ENCODE measurements around the gene RPP30.
"Not testable (repeated sequence)": the region's sequence is repeated elsewhere in the genome, so short reads cannot be mapped to it uniquely, and the experiment has no call there.

Gene RPP30

DNA sequence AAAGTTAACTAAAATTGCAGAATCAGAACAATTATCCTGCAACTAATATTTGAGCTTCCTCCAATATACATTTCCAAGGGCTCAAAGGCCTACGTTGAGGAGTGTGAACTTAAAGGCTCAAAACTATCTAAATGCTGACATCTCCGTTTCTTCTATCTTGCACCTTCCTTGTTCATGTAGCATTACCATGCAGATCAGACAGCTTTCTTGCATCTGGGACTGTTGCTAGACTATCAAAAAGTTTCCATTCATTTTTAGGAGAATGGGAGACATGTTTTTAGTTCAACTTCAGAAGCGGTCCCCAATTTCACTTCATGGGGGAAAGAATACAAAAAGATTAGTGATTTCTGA lies 46.2 kb downstream of the RPP30 start:
- no peak for DNase-seq

DNA sequence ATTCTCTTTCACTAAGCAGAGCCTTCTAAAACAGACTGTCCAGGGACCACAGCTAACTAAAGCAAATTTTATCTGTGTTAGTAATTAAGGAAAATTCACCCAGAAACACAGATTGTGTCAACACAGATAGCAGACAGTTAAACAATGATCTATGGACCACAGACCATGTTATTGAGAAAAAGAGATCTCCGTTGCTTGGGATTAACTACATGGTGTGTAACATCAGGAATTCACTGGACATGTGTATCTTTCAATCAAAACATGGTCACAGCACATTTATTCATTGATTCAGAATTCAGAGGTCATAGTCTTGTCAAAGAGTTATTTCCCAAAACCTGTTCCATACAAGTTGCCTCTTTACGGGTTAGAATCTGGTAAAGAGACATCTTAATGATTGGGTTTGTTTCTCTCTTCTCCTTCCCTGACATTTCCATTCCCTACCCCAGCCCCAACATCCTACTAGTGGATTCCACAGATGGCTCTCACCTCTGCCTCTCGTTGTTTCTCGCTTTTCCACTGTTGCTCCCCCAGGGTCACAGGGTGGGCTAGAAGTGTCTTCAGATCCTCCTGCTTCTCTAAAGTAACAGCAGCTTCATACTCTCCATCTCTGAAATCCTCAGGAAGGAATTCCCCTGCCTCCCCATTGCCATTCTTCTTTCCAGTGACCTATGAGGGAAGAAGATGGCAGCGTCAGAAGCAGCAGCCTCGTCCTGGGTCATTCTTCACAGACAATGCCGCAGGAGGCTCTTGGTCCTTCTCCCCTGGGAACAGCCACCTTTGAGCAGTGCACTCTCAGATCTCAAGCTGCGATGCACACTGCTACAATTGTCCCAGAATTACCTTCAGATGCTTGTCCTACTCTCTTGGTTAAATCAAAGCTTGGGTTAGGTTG lies 48.2 kb downstream of the RPP30 start:
- DNase-seq, result no peak

DNA sequence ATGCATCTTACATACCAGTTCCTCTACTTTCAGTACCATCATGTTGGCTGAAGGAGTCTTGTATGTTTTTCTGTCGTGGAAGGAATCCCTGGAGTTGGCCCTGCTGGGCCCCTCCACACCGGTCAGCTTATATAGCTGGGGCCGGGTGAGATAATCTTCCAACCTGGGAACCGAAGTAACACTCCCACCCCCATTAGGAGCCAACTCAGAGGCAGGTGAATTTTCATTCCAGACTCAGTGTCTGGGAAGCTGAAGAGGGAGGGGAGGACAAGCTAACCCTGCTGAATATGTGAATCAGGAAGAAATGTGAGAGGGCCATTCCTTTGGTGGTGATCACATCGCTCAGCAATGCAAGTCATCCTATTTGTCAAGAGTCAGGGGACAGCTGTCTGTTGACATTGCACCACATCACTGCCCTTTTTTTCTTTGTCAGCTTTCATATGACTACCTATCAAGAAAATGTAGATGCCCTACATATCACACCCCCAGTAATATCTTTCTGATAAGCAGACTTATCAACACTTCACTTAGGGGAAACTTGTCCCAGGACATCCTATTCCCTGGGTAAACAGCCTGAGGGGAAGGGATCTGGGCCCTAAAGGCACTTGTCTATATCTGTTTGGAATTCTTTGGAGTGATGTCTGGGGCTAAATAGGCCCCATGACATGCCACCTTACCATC lies 49.4 kb downstream of the RPP30 start, which contains the start of gene ANKRD1:
ANKRD1 (minus strand) TSS at position 102 of the 681 bp plus-strand sequence; CDS start at position 42, 60 bp downstream.
- no peak for DNase-seq

DNA sequence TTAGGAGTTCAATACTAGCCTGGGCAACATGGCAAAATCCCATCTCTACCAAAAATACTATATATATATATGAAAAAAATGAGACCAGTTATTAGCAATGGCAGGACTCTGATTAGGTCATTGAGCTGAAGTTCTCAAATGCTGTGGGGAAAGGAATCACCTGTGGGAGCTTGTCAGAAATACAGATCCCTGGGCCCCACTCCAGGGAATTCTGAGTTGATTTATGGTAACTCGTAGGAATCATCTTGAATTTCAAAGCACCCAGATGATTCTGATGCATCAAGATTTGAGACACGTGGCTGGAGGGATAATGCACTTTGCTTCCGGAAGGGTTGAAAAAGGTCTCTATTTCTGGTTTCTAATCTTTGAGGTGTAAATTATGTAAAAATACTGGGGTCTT lies 50.1 kb downstream of the RPP30 start:
- DNase-seq, result no peak

DNA sequence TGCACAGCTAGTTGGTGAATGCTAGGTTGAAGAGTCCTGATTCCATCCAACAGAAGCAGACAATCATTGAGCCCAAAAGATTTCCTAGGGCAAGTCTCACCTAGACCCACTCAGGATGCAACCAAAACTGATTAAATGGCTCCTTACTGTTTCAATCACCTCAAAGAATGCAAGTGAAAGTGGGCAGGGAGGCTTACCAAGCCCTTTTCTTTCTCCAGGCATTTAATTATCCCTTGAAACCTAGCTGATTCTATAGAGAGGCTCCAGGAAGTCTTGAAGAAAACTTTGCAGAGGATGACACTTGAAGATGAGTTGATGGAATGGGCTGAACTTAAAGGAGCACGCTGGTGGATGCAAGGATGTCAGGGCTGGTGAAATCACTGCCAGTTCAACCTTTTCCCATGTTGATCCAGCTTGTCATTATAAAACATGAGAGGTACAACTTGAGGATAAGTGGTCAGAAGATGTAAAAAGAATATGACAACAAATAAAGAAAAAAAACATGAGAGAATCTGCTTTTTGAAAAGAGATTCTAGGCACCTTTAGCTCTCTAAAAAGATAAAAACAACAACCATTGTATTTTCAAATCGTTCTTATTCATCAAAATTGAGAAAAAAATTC lies 51.4 kb downstream of the RPP30 start:
- DNase-seq, result no peak

DNA sequence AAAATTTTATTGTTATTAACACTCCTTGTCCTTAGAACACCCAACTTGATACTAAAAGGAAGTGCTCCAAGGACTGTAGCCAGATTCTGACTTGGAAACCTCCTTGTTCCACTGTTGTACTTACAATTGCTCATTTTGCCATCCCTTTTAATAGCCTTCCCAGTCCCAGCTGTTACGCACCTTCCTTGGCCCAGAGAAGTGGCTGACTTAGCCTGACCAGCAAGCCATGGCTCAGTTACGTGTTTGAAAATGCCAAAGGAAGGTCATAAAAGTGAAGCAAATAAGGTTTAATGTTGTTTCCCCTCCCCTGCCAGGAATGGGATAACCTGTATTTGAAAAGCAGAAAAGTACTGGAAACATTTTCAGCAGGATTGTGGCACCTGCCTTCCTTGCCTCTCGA lies 52.8 kb downstream of the RPP30 start:
- DNase-seq, result no peak

DNA sequence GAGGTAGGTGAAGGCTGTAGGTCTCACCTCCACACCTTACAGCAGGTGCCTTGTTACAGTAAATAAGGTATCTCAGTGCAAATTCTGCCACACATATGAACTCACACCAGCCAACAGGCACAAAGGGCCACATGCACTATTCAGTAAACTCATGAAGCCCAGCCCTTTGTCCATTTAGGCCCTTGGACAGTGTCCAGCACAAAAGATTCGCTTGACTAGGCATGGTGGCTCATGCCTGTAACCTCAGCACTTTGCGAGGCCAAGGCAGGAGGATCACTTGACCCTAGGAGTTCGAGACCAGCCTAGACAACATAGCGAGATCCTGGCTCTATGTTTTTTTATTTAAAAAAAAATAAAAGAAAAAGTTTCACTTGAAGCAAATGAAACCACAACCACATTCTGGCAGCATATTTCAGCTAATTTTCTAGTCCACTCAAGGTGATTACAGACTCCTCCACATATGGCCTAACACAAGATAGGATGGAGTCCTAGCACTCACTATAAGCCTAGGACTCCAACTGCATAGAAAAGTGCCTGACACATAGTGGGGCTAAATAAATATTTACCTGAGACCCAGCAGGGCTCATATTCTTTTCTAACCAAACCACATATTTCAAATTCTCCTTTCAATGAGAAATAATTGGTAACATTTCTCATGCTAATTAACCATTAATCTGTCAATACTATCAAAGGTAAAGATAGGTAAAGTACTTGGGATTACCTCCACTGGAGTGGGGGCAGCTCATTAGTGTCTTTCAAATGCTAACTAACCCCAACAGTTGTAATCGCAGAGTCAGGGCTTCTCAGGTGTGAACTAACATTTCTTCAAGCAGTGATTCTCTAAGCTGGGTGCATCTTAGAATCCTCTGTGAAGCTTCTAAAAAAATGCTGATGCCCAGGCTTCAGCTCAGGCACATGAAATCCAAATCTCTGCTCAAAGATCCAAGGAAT lies 53.6 kb downstream of the RPP30 start:
- DNase-seq, result no peak

DNA sequence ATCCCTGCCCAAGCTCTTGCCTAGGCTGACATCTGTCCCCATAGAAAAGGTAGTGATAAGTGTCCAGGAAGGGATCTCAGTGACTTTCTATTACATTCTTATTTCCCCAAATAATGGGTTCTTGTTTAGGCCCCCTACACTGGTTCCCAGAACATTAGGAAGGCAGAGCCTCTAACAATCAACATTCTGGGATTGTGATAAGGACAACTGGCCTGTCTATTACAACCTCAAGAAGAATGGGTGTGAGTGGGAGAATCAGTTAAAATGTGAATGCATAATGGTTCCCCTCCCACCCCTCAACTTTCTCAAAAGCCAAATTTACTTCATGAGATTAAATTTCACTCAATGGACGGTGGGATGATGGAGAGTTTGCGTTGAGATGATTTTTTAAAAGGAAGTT lies 55.5 kb downstream of the RPP30 start:
- DNase-seq, result no peak

DNA sequence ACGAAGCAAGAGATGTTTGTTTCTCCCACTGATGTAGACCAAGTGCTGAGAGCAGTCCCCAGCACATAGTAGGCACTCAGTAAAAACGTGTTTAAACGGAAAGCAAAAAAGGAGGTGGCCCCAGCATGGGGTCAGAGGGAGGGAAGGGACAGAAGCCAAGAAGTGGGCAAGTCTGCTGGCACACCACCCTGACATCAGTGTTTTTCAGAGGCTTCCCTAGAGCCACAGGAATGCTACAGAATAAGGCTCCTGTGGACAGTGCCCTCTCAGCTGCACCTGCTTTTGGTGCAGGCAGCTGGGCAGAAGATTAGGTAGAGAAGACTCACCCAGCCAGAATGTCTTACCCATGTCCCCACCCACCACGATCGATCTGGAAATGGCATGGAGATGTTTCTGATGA lies 57.4 kb downstream of the RPP30 start:
- DNase-seq, result no peak

DNA sequence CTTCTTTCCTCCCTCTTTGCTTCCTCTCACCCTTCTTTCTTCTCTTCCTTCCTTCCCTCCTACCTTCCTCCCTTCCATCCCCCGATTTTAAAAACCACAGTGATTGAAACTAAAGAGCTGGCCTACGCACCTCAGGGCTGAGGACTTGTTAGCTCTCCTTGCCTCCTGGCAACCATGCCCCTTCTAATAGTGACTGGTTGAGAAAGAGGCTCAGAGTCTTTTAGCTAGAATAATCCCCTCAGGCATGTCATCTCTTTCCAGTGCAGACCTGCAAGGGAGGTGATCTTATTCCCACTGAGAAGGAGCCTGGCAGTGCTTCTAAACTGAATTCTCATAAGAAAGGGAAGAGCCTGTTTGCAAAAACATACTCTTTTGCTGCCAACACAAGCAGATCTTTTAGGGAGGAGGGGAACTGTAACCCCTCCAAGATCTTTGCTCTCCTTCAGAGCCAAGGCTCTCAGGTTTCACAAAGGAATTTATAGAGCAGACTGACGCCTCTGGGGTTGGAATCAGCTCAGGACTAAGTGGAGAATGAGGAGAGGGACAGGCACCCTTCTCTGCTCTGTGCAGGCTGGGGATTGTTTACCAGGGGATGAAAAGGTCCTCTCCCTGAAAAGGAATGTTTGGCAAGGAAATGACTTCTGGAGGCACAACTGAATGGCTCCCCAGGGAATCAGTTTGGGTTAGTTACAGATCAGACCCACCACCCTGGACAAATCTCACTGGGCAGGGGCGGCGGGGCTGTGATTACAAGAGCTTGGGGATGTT lies 58.5 kb downstream of the RPP30 start:
- DNase-seq, result no peak

DNA sequence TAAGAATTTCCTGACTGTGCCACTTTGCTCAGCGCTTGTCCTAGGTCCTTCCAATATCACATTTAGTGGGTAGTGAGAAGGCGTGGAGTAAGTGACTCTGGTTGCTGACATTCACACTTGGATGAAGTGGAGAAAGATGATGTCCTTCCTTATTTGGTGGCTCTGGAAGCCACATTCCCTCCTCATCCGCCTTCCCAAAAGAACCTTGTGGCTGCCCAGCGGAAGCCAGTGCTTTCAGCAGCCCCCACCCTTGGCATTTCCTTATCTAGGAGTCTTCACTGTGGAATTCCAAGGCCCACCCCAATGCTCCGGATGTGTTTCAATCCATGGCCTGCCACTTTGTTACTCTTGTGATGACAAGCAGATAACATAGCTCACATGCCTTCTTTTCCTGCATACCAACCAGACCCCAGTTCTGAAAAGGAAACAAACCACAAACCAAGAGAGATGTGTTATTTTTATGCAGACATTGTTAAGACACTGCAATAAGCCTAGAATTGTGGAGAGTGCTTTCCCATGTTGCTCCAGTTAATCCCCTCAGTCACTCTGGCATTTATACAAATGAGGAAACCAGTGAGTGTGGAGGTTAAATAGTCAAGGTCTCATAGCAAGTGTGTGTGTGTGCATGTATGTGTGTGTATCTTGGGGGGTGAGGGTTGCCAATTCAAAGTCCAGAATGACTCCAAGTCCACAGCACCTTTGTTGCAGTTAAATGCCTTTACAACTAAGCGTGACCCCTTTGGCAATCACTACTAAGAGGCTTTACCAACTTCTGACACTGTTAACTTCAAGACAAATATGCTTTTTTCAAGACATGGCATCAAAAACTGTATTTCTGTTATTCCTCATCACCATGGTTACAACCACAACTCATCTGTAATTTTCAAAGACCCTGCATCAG lies 59.4 kb downstream of the RPP30 start:
- no peak for DNase-seq

DNA sequence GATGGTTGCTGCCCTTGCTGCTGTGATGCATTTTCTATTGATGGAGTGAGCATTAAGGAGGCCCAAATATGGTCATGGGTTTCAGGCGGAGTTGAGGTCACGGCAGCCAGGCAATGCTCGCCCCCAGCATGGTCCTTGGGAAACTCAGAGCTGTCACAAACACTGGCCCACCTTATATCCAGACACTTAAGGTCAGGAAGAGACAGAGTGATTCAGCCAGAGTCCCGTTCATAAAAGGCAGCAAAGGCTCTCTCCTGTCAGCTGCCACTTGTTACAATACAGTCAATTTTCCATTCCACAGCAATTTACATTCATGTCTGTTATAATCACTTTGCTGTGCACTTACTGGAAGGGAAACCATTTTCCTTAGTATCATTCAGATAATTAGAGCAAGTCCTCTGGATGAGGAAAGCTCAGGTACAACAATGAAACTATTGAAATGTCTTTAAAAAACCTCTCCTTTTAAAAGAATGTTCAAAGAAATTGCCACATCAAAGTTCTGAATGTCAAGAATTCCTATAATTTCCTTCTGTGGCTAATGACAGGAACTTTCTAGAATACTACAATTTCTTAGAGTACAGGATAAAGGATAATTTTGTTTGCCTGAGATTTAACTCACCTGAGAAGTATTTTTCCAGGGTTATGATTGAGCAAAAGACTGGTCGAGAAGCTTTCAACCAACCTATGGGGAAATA lies 64.0 kb downstream of the RPP30 start:
- DNase-seq, result no peak

DNA sequence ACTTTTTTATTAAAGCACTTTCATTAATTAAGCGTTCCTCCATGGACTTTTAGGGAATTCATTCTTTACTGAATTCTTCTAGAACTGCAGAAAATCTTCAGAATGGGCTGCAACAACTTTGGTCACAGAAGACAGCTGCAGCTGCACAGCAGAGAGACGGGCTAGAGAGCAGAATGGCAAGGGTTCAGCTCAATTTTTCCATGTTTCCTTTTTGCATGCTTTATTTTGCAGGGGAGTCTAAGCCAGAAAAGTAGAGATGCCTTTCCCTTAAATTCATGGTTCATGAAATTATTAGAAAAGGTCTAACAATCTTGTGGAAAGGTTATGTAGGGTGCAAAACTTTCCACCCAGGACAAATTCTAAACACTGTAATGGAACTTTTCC lies 64.5 kb downstream of the RPP30 start:
- no peak for DNase-seq

DNA sequence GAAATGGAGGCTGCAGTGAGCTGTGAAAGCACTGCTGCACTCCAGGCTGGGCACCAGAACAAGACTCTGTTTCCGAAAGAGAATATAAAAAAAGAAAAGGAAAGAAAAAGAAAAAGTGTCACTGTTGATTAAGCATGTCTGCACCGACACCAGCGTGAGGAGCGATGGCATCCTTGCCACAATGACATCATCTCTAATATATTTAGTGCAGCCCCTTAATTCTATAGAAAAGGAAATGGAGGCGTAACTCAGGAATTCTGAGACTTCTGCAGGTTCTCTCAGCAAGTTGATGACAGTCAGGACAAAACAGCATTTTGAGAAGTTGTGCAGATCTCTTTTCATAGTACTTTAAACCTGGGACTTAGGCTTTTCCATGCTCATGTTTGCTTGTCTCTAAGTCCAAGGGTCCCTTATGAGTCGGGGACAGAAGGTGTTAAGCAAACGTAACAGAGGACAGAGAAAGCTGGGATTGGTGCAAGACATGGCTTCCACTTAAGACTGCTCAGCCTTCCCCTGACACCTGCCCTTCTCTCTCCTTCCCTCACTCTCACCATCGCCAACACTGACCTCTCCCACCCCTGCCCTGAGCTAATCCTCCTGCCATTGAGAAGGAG lies 66.0 kb downstream of the RPP30 start:
- DNase-seq, result no peak

DNA sequence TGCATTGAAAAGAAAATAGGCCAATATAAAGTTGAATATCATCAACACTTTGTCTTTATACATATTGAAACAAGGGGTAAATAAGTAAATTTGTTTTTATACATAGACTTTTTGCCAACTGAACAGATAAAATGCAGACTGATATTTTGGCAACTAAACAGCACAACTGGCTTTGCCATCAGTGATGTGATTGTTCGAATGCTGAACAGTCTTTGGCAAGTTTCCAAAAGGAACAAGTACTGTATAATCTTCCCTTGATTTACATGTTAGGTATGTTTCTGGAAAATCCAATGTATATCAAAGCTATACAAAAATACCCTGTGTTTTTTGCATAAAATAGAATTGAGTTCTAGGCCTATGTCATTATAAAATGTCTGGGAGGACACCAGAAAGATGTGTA lies 67.3 kb downstream of the RPP30 start:
- DNase-seq, result no peak

DNA sequence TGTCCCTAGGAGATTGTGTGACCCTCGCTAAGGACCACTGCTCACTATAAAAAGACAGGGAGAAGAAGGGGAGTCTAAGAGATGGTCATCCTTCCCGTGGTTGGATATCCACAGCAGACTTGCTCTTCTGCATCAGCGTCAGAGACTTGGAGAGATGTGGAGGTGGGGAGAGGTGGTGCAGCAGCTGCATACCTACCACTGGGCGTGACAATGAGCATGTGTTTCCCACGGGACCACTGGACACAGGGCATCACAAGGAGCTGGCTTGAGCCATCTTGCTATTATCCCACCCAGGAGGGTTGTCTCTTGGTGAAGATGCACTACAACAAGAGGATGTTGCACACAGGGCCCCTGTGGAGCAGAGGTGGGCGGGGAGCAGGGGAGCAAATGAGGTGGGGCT lies 67.9 kb downstream of the RPP30 start:
- no peak for DNase-seq

DNA sequence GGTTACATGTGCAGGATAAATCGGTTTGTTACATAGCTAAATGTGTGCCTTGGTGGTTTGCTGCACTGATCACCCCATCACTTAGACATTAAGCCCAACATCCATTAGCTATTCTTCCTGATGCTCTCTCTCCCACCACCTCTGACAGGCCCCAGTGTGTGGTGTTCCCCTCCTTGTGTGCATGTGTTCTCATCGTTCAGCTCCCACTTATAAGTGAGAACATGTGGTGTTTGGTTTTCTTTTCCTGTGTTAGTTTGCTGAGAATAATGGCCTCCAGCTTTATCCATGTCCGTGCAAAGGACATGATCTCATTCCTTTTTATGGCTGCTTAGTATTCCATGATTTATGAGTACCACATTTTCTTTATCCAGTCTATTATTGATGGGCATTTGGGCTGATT lies 71.2 kb downstream of the RPP30 start:
- DNase-seq, result not testable (repeated sequence)

DNA sequence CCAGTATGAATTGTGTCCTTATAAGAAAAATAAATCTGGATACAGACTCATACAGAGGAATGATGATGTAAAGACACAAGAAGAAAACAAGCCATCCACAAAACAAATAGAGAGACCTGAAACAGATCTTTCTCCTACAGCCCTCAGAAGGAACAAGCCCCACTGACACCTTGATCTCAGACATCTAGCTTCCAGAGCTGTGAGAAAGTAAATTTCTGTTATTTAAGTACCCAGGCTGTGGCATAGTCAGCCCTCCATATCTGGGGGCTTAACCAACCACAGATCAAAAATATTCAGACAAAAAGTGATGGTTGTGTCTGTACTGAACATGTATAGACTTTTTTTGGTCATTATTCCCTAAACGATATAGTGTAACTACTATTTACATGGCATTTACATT lies 73.0 kb downstream of the RPP30 start:
- DNase-seq, result no peak

DNA sequence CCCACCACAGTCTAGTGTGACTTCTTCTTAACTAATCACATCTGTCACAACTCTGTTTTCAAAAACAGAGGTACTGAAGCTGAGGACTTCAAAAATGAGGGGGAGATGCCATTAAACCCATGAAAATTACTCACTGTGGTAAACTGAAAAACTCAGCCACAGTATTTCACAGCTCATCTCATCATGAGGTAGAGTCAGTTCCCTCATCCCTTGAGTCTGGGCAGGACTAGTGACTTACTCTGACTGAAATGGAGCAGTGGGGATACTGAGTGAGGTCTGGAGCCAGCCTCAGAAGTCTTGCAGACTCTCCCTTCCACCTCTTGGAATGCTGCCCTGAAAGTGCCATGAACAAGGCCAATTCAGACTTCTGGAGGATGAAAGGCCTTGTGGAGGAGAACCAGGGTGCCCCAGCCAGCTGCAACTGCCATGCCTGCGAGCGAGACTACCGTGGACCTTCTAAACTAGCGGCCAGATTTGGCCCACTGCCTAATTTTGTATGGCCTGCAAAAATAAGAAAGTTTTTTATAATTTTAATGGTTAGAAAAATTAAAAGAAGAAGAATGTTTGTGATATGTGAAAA lies 73.8 kb downstream of the RPP30 start:
- DNase-seq, result no peak
